Activated T-cell treated with anti-CD3 and anti-CD28 coated beads, Interleukin-2, amount 50 U/mL, for 48 hours (primary cell): ENCODE data around the gene PNISR.
A peak's percentile ranks its signal among the peaks of the same experiment; 100 is the strongest.
"Not testable (repeated sequence)": the region's sequence is repeated elsewhere in the genome, so short reads cannot be mapped to it uniquely, and the experiment has no call there.

ENCODE experiments used
- DNase-seq, 2 experiments: peaks; one replicate each; pipeline ENCODE4 v3.0.0-alpha.2; 2020

The PNISR gene

GRCh38 chr6:99424761-99425646, at the start of gene PNISR:
PNISR (minus strand) TSS chr6:99425308; CDS start chr6:99414659, 10,649 bp downstream.
- DNase-seq, result peak; percentile 88 to 89

- DNase-seq, result no peak
Observed at GRCh38 chr6:99473730-99474129, 48.6 kb upstream of the PNISR start.

GRCh38 chr6:99471638-99472037, 46.5 kb upstream of the PNISR start:
- DNase-seq, result no peak

- no peak for DNase-seq
Observed at GRCh38 chr6:99467509-99468106, 42.5 kb upstream of the PNISR start.

- DNase-seq, result not testable (repeated sequence)
Observed at GRCh38 chr6:99459133-99459532, 34.0 kb upstream of the PNISR start.

GRCh38 chr6:99458319-99458718, 33.2 kb upstream of the PNISR start:
- DNase-seq, result no peak

- DNase-seq, result no peak
Observed at GRCh38 chr6:99446076-99446475, 21.0 kb upstream of the PNISR start.

- no peak for DNase-seq
Observed at GRCh38 chr6:99434702-99435530, 9.8 kb upstream of the PNISR start.

GRCh38 chr6:99432877-99433276, 7.8 kb upstream of the PNISR start:
- no peak for DNase-seq

GRCh38 chr6:99431901-99432300, 6.8 kb upstream of the PNISR start:
- no peak for DNase-seq

- DNase-seq, result no peak
Observed at GRCh38 chr6:99427988-99428387, 2.9 kb upstream of the PNISR start.

GRCh38 chr6:99426451-99426757, 1.3 kb upstream of the PNISR start:
- DNase-seq, result no peak

- DNase-seq, result peak; percentile 79
Observed at GRCh38 chr6:99425647-99426450, 741 bp upstream of the PNISR start.

GRCh38 chr6:99424022-99424421, 1.1 kb downstream of the PNISR start:
- DNase-seq, result no peak

GRCh38 chr6:99422912-99423311, 2.2 kb downstream of the PNISR start:
- no peak for DNase-seq

GRCh38 chr6:99416892-99417767, 8.0 kb downstream of the PNISR start:
- no peak for DNase-seq

- DNase-seq, result no peak
Observed at GRCh38 chr6:99416226-99416625, 8.9 kb downstream of the PNISR start.

- no peak for DNase-seq
Observed at GRCh38 chr6:99415446-99415845, 9.7 kb downstream of the PNISR start.

- DNase-seq, result no peak
Observed at GRCh38 chr6:99412065-99412464, 13.0 kb downstream of the PNISR start.

GRCh38 chr6:99409672-99410071, 15.4 kb downstream of the PNISR start:
- DNase-seq, result no peak

GRCh38 chr6:99407076-99407475, 18.0 kb downstream of the PNISR start:
- no peak for DNase-seq

GRCh38 chr6:99402448-99402847, 22.7 kb downstream of the PNISR start:
- no peak for DNase-seq
